Measurements from ENCODE around the gene FAM210A.

FAM210A gene

GRCh38 chr18:13643261-13643751 lies 83.1 kb downstream of the FAM210A start:
- DNase-seq: no peak

GRCh38 chr18:13642440-13642827 lies 83.9 kb downstream of the FAM210A start:
- no peak for DNase-seq

DNA sequence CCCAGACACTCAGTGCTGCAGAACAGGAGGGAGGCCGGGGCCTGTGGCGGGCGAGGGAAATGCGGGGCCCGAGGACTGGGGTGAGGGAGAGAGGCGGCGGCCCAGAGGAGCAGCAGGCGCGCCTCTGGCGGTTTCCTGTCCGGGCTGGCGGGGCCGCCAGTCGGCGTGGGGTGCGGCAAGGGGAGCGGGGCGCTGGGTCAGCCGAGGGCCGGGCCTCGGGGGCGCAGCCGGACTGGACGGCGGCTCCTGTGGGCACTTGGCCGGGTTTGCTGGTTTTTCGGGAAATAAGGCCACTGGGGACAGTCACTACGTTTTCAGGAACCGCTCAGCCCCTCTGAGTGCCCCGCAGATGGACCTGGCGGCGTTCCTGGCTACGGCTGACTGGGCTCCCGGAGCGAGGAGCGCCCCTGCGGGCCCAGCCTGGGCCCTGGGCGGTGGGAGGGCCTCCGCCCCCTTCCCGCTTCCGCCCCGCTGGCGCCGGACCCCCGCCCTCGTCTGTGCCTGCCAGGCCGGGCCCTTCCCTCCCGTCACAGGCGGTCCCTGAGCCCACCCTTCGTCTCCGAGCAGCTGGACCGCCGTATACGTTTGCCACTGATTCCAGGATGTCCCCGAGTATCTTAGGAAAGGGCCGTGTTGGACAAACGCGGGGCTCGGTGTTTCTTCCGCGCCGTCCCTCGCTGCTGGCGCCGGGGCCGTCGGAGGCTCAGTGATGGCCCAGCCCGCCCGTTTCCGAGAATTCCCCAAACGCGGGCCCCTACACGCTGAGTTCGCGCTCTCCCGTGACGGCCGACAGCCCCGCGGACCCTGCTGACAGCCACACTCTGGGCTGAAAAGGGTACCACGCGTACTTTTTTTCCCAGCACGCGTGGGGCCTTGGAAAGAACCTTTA lies 84.6 kb downstream of the FAM210A start:
- no peak for DNase-seq

- DNase-seq: no peak
These were observed 86.0 kb downstream of the FAM210A start for GRCh38 chr18:13640266-13640860.

GRCh38 chr18:13638719-13639595 lies 87.4 kb downstream of the FAM210A start:
- DNase-seq: no peak

DNA sequence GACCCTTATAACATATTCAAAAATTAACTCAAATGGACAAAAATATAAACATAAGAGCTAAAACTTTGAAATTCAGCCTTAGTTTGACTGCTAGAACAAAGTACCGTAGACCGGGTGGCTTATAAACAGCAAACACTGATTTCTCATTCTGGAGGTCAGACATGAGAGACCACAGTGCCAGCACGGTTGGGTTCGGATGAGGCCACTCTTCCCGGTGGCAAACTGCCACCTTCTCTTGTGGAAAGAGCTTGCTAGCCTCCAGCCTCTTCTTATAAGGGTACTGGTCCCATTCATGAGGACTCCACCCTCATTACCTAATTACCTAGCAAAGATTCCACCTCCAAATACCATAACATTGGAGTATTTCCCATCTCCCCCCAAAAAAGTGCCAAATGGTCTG lies 91.3 kb downstream of the FAM210A start:
- no peak for DNase-seq

GRCh38 chr18:13633700-13634099 lies 92.7 kb downstream of the FAM210A start:
- no peak for DNase-seq

DNA sequence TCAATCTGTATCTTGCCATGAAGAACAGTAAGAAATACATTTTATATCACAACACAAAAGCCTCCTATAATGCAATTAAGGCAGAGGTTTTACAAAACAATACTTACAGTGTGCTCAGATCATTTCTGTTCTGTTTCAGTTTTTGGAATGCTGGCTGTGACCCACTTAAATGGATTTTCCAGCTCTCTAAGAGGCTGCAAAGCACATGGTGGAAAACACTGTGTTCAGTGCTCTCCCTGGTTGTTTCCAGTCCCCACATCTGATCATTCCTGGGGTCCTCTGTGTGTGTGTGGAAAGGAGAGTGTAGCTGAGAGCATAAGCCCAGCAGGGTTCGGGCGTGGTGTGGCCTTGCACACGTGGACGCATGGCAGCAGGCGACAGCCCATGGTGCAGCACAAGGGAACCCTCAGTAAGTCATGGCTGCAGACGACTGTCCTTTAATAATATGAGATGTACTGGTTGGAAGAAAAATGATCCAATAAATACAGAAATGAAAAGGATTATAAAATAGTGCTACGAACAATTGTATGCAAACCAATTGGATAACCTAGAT lies 95.6 kb downstream of the FAM210A start:
- no peak for DNase-seq

GRCh38 chr18:13629841-13630715 lies 96.3 kb downstream of the FAM210A start:
- no peak for DNase-seq

DNA sequence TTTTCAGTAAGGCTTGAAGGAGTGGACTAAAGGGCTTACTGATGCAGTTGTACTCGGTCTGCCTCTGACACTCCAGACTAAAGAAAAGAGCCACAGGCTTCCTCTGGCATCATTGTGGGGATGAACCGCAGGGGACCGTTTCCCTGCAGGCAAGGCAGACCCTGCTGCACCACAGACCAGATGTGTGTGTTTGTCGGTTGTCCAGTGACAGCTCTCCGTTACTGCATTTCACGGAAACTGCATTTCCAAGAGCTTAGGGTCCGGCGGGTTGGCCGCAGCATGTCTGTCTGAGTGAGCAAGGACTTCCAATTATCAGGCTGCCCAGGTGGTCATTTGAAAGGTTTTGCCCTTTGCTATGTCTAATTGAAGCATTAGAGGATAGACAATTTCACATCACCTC lies 98.1 kb downstream of the FAM210A start:
- DNase-seq: no peak

GRCh38 chr18:13627639-13628038 lies 98.7 kb downstream of the FAM210A start:
- DNase-seq: no peak

- no peak for DNase-seq
These were observed 99.8 kb downstream of the FAM210A start for GRCh38 chr18:13626544-13626908.

- DNase-seq: no peak
These were observed 100.4 kb downstream of the FAM210A start for GRCh38 chr18:13625843-13626543.

GRCh38 chr18:13625355-13625754 lies 101.0 kb downstream of the FAM210A start:
- DNase-seq: no peak

GRCh38 chr18:13624563-13625237 lies 101.7 kb downstream of the FAM210A start:
- DNase-seq: no peak

- no peak for DNase-seq
These were observed 102.5 kb downstream of the FAM210A start for GRCh38 chr18:13623871-13624270.

- DNase-seq: no peak
These were observed 103.0 kb downstream of the FAM210A start for GRCh38 chr18:13623348-13623747.

- DNase-seq: no peak
These were observed 103.6 kb downstream of the FAM210A start for GRCh38 chr18:13622751-13623150.

DNA sequence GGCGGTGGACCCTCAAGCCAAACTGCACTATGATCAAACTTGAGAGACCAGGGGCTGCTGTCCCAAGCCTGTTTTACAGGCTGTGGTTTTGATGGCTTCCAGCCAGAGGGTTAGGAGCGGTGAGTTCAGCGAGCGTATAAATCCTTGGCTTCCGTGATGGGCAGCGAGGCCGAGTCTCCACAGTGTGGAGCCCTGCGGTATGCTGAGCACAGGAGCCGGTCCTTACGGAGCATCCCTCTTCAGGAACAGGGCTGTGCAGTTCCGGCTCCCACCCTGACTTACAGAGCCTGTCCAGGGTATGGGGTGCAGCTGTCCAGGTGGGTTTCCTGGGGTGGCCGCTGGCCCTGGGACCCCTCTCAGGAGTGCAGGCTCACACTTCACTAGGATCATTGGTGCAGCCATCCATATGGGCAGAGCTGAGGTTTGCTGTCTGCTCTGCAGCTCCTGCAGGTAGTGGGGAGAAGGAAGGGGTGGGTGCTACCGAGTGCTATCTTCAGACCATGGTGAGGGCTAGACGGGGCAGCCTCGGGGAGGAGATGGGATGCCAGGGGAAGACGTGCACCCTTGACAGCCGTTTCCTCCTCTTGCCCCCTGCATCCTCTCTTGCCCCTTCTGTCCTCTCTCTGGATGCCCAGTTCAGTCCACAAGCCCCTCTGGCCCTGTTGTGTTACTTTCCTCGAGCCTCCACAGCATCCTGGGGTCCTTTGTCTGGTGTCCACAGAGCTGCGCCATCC lies 104.3 kb downstream of the FAM210A start:
- no peak for DNase-seq

DNA sequence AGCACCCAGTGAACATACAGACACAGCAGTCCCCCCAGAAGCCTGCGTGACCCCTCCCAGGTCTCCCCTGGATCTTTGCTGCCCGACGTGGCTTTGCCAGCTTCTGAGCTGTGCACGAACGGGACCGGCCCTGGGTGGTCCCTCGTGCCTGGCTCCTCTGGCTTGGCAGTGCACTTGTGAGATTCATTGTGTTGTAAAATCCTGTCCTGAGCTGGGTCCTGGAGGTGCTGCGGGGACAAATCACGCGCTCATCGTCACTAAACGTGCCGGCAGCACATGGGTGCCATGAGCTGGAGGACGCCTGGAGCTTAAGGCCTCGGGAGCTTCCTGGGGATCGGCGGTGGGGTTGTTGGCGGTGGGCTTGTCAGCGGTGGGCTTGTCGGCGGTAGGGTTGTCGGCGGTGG lies 104.9 kb downstream of the FAM210A start:
- DNase-seq: no peak

Data from SIG-M5 (cell line).